Thymus (tissue), 11 donors: ENCODE results near the gene ZFHX2. TPM values are rescaled to one million over a fixed set of nuclear protein-coding genes. Genes with fewer than 3 reads are reported as not detected.

Source experiments
- DNase-seq, 9 donors: peaks; one replicate each; pipeline ENCODE4 v3.0.0-alpha.2; 2013; ENCODE audit warnings: low spot score in 9 of 9, low read depth in 6 of 9, missing footprints in 1 of 9
- H3K27ac ChIP-seq, 2 donors: one replicate each; pipeline ENCODE4 v1.5.1; 2013; ENCODE audit warnings: control low read depth in 1 of 2, low read depth in 1 of 2, low read length in 1 of 2, mild to moderate bottlenecking in 1 of 2, moderate library complexity in 1 of 2
- H3K27me3 ChIP-seq, 2 donors: one replicate each; pipeline ENCODE4 v1.5.1; 2013; ENCODE audit warnings: low read length in 1 of 2; ENCODE audit not compliant: control insufficient read depth in 2 of 2, insufficient read depth in 1 of 2
- H3K36me3 ChIP-seq, 2 donors: one replicate each; pipeline ENCODE4 v1.5.1; 2013; ENCODE audit warnings: low read length in 1 of 2, mild to moderate bottlenecking in 1 of 2, moderate library complexity in 1 of 2; ENCODE audit not compliant: control insufficient read depth in 2 of 2, insufficient read depth in 2 of 2
- H3K4me1 ChIP-seq, 2 donors: one replicate each; pipeline ENCODE4 v1.5.1; 2013; ENCODE audit warnings: low read length in 2 of 2; ENCODE audit not compliant: control insufficient read depth in 2 of 2, insufficient read depth in 2 of 2
- H3K4me3 ChIP-seq, 2 donors: one replicate each; pipeline ENCODE4 v1.5.1; 2013; ENCODE audit warnings: low read length in 2 of 2, control low read depth in 1 of 2, mild to moderate bottlenecking in 1 of 2
- H3K9me3 ChIP-seq, 2 donors: one replicate each; pipeline ENCODE4 v1.5.1; 2013; ENCODE audit warnings: low read length in 1 of 2, mild to moderate bottlenecking in 1 of 2; ENCODE audit not compliant: control insufficient read depth in 2 of 2, insufficient read depth in 1 of 2
- WGBS: extraction: QIAGEN DNeasy Blood & Tissue Kit; methylation state at CpG from one replicate; pipeline ENCODE4 v1.1.7; 2013; 5-methylcytosine and 5-hydroxymethylcytosine counted together
- polyA plus RNA-seq: library from polyadenylated mRNA; stranded (reverse); fragments of 200-250 nt; gene quantifications from one replicate; pipeline ENCODE4 v1.2.3, GENCODE V29; 2013
- total RNA-seq: library from RNA; stranded (reverse); fragments of 120-200 nt; gene quantifications from one replicate; pipeline ENCODE4 v1.2.4, GENCODE V29; 2013
- donor health status: healthy.

Gene ZFHX2
- total and polyA plus RNA-seq, 2 donors, result 0.24 to 0.48 TPM

DNA sequence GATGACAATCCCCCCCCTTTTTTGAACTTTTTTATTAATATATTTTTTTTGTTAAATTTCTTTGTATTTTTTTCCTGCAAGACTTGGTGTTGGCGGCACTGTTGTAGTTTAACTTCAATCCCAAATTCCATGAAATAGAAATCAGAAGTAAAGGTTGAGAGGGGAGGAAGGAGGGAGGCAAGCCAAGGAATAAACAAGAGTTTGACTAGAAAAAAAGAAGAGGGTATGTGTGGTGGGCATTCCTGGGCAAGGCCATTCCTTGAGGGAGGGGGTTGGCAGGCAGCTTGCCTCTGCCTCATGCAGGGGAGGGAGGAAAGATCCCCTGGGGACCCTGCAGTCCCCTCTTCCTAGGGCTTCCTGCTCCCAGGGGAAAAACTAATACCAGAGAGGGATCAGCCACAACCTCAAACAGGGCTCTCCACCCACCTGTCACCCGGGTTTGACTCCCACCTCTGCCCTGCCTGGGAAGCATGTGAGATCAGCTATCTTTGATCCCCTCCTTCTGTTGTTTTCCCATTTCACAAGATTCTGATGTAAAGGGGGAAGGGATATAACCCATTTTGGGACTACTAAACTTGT, 16.5 kb upstream of the ZFHX2 start:
- DNase-seq, result no peak
- peak overlapping the region; percentile 73 to 91 for H3K4me3 ChIP-seq
- peaks cover 26 to 27% of the 10 kb centered on the region in 2 donors for H3K36me3 ChIP-seq
- H3K9me3 ChIP-seq, result no peaks in the 10 kb centered on the region
- peak overlapping the region; percentile 73 to 87 for H3K27ac ChIP-seq
- 67% methylated on average over 2 of the region's 2 CpGs for WGBS
- H3K27me3 ChIP-seq, result peaks cover 0 to 24% of the 10 kb centered on the region in 2 donors
- peaks cover 9 to 21% of the 10 kb centered on the region in 2 donors for H3K4me1 ChIP-seq

DNA sequence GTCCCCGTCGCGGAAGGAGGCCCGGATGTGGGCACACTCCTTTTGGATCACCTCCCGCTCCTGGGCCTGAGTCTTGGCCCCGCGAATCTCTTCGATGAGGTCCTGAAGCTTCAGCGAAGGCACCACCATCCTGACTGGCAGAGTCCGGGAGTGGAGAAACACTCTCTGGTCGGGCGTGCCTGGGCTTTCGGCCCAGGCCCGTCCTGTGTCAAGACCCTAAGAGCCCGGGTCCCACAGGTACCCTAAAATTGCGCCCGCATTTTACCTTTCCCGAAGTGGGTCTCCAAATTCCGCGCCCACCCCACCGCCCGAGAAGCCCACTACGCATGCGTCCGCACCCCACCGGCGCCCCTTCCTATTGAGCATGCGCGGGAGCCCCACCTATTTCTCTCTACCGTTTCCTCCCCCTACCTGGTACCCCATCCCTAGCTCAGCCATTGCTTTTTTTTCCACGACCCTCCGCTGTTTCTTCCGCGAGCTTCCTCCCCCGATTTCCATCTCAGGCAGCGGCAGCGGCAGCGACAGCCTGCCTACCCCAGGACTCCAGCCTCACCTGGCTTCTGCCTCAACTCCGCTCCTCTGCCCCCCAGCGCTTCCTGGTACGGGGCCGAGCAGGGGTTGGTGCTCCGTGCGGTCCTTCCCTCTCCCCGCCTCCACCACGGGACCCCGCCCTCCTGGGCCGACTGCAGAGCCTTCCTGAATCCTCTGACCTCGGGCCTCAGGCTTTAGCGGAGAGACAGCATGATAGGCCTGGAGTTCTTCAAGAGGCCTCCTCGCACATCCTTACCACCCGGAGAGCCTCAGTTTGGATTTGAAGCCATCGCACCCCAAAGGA, 15.8 kb upstream of the ZFHX2 start, which contains the start of gene AP1G2:
TSS of gene AP1G2 (minus strand) at position 606 of the 835 bp plus-strand sequence. CDS start at position 129, 477 bp downstream.
- Histone ChIP-seq H3K27me3 (peaks cover 0 to 17% of the 10 kb centered on the region in 2 donors), H3K9me3 (no peaks in the 10 kb centered on the region), H3K4me1 (peaks cover 9 to 21% of the 10 kb centered on the region in 2 donors), H3K36me3 (peaks cover 27 to 30% of the 10 kb centered on the region in 2 donors), H3K27ac (peak within 1 kb of the TSS; percentile 73 to 87), H3K4me3 (peak within 1 kb of the TSS; percentile 73 to 91)
- under 1% methylated on average over 53 of the region's 53 CpGs for WGBS
- DNase-seq, result peak in 8 of 9 donors; percentile 72 to 92 (median 83)

DNA sequence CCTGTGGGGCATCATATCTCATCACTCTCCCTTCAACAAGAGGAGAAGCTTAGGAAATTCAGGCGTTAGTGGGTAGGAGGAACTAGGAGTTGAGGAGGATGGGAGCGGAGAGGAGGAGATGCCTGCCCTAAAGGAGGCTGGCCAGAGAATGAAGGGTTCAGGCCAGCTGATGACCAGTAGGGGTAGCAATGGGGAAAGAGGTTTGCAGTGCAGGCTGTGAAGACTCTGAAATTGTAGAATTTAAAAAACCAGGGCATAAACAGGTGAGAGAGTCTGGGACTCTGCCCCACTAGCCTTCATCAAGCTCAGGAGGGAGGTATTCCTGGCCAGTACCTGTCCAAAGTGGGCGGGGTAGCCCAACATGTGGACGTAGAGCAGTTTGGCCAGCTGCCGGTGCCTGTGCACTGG, 15.2 kb upstream of the ZFHX2 start:
- Histone ChIP-seq H3K9me3 (no peaks in the 10 kb centered on the region), H3K4me3 (peak overlapping the region; percentile 73 to 91), H3K36me3 (peaks cover 34 to 37% of the 10 kb centered on the region in 2 donors), H3K4me1 (peaks cover 9 to 21% of the 10 kb centered on the region in 2 donors), H3K27ac (peak overlapping the region in 1 of 2 donors; percentile 43), H3K27me3 (peaks cover 0 to 10% of the 10 kb centered on the region in 2 donors)
- no peak for DNase-seq
- WGBS, result 44% methylated on average over 5 of the region's 5 CpGs

GRCh38 chr14:23566112-23566777, 14.7 kb upstream of the ZFHX2 start:
- no peak for DNase-seq
- WGBS, result 98% methylated on average over 10 of the region's 10 CpGs
- Histone ChIP-seq H3K36me3 (peaks cover 39 to 42% of the 10 kb centered on the region in 2 donors), H3K9me3 (no peaks in the 10 kb centered on the region), H3K27me3 (peaks cover 0 to 5% of the 10 kb centered on the region in 2 donors), H3K4me3 (no peak overlapping the region), H3K4me1 (peaks cover 9 to 21% of the 10 kb centered on the region in 2 donors), H3K27ac (no peak overlapping the region)

DNA sequence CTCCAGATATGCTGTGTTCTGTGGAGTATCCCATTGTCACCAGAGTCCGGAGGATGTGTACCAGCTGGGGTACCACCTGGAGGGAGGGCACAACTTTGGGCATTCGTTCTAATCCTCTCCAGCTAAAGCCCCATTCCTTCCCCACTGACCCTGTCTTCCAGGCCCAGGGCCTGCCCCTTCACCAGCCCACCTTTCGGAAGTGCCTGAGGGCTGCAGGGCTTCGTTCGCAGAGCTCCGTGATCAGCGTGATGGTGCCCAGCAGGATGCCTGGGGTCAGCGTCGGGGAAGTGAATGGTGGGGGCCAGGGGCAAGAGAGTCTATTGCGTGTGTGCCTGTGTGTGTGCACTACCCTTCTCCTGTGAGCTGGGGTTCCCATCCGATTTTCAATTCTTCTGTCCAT, 14.1 kb upstream of the ZFHX2 start:
- H3K9me3 ChIP-seq, result no peaks in the 10 kb centered on the region
- H3K4me1 ChIP-seq, result peaks cover 9 to 21% of the 10 kb centered on the region in 2 donors
- DNase-seq, result no peak
- 97% methylated on average over 11 of the region's 11 CpGs for WGBS
- no peaks in the 10 kb centered on the region for H3K27me3 ChIP-seq
- H3K36me3 ChIP-seq, result peaks cover 42 to 48% of the 10 kb centered on the region in 2 donors
- no peak overlapping the region for H3K27ac ChIP-seq
- no peak overlapping the region for H3K4me3 ChIP-seq

DNA sequence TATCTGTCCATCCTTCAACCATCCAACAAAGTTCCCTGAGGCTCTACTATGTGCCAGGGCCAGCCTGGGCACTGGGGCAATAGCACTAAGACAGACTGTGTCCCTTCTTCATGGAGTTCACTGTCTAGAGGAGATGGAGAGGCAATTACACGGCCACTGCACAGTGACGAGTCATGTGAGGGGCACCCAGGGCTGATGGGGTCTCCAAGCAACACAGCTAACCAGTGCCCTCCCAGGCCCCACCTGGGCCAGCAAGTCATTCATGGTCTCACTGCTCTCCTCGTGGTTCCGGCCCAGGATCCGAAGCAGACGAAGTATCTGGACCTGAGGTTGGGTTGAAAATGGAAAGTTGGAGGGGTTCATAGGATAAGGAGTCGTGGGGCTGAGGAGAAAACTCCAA, 13.3 kb upstream of the ZFHX2 start:
- Histone ChIP-seq H3K27ac (no peak overlapping the region), H3K9me3 (no peaks in the 10 kb centered on the region), H3K36me3 (peaks cover 48 to 54% of the 10 kb centered on the region in 2 donors), H3K4me3 (no peak overlapping the region), H3K27me3 (no peaks in the 10 kb centered on the region), H3K4me1 (peaks cover 9 to 21% of the 10 kb centered on the region in 2 donors)
- no peak for DNase-seq
- 96% methylated on average over 7 of the region's 7 CpGs for WGBS

DNA sequence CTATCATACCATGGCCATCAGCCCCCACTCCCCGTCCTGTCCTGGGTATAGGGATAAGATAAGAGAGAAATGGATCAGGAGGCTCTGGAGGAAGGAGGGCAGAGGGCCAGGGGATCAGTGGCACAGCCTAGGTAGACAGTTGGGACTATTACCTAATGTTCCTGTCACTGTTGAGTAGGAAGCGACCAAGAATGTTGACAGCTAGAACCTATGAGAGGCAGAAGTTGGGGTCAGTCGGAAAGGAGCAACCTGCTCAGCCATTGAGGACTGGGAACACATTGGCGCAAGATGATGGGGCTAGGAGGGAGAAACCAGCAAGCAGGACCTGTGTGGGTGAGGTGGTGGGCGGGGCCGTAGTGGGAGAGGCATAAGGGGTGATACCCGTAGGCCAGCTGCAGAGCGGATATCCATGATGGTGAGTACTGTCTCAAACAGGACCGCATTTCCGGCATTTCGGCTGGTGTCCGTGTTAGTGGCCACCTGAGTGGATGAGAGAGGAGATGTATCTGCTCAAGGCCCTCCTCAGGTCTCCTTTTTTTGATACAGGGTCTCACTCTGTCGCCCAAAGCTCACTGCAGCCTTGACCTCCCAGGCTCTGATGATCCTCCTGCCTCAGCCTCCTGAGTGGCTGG, 12.7 kb upstream of the ZFHX2 start:
- peaks cover 54 to 60% of the 10 kb centered on the region in 2 donors for H3K36me3 ChIP-seq
- DNase-seq, result no peak
- H3K27me3 ChIP-seq, result no peaks in the 10 kb centered on the region
- H3K9me3 ChIP-seq, result no peaks in the 10 kb centered on the region
- no peak overlapping the region for H3K4me3 ChIP-seq
- 97% methylated on average over 13 of the region's 13 CpGs for WGBS
- no peak overlapping the region for H3K27ac ChIP-seq
- H3K4me1 ChIP-seq, result peaks cover 9 to 21% of the 10 kb centered on the region in 2 donors

DNA sequence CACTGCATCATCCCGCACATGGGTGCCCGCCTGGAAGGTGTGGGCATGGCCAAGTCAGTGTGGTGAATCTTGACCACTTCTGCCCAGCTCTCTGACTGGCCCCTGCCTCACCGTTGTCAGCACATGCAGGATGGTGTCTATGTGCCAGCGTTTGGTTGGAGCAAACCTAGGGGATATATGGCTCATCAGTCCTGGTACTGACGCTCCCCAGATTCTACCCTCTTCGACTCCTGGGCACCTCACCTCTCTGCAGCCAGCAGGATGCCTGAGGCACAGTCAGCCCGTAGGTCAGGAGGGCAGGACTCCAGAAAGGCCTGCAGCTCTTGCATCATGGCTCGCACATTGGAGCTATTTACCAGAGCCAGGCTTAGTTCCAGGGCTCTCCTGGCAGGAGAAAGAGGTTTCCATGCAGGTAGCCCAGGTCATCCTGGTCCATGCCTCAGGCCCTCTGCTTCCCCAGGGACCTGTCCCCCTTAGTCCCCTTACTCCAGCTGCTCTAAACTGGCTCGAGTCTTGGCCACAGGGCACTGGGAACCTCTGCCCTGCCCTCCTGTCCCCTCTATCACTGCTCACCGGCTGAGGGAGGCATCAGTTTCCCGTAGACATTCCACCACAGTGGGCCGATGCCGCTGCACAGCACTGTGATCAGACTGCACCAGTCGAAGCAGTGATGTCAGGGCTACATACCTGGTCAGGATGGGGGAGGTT, 12.1 kb upstream of the ZFHX2 start:
- 96% methylated on average over 14 of the region's 14 CpGs for WGBS
- no peak overlapping the region for H3K27ac ChIP-seq

More for the DNA sequence above, 12.1 kb upstream of the ZFHX2 start:
- H3K27me3 ChIP-seq, result no peaks in the 10 kb centered on the region
- H3K4me3 ChIP-seq, result no peak overlapping the region
- peaks cover 9 to 18% of the 10 kb centered on the region in 2 donors for H3K4me1 ChIP-seq
- no peaks in the 10 kb centered on the region for H3K9me3 ChIP-seq
- H3K36me3 ChIP-seq, result peaks cover 60 to 67% of the 10 kb centered on the region in 2 donors
- no peak for DNase-seq
